NCI-H1092 treated with DMSO at 0.1 percent for 48 hours (cell line): ENCODE results near the gene SENP6.
"Not testable (repeated sequence)": the region's sequence is repeated elsewhere in the genome, so short reads cannot be mapped to it uniquely, and the experiment has no call there.

ENCODE experiments used
- DNase-seq: peaks from one replicate; lab custom pipeline; 2025; lab: John Stamatoyannopoulos, UW

Gene SENP6

GRCh38 chr6:75666592-75666991, 64.9 kb downstream of the SENP6 start:
- no peak for DNase-seq

GRCh38 chr6:75673884-75674283, 72.2 kb downstream of the SENP6 start:
- DNase-seq: no peak

- DNase-seq: no peak
Measured at GRCh38 chr6:75676377-75676776, 74.7 kb downstream of the SENP6 start.

- DNase-seq: not testable (repeated sequence)
Measured at GRCh38 chr6:75682548-75682947, 80.9 kb downstream of the SENP6 start.

- DNase-seq: not testable (repeated sequence)
Measured at GRCh38 chr6:75683005-75683404, 81.3 kb downstream of the SENP6 start.

GRCh38 chr6:75687535-75687934, 85.9 kb downstream of the SENP6 start:
- not testable (repeated sequence) for DNase-seq

GRCh38 chr6:75687937-75688336, 86.3 kb downstream of the SENP6 start:
- DNase-seq: not testable (repeated sequence)

- DNase-seq: no peak
Measured at GRCh38 chr6:75689576-75689975, 87.9 kb downstream of the SENP6 start.

GRCh38 chr6:75691012-75691411, 89.3 kb downstream of the SENP6 start:
- DNase-seq: no peak

GRCh38 chr6:75693534-75693933, 91.9 kb downstream of the SENP6 start:
- no peak for DNase-seq

GRCh38 chr6:75694406-75694805, 92.7 kb downstream of the SENP6 start:
- DNase-seq: no peak

GRCh38 chr6:75708334-75708733, 106.7 kb downstream of the SENP6 start:
- not testable (repeated sequence) for DNase-seq

- DNase-seq: no peak
Measured at GRCh38 chr6:75711173-75711572, 109.5 kb downstream of the SENP6 start.

- DNase-seq: no peak
Measured at GRCh38 chr6:75719133-75719532, 117.5 kb downstream of the SENP6 start.

- DNase-seq: no peak
Measured at GRCh38 chr6:75723382-75723781, 121.7 kb downstream of the SENP6 start.

GRCh38 chr6:75727206-75727605, 125.5 kb downstream of the SENP6 start:
- no peak for DNase-seq

- not testable (repeated sequence) for DNase-seq
Measured at GRCh38 chr6:75731029-75731428, 129.3 kb downstream of the SENP6 start.

GRCh38 chr6:75735491-75736186, 134.0 kb downstream of the SENP6 start:
- no peak for DNase-seq

- no peak for DNase-seq
Measured at GRCh38 chr6:75743971-75744370, 142.3 kb downstream of the SENP6 start.

- no peak for DNase-seq
Measured at GRCh38 chr6:75745404-75745803, 143.7 kb downstream of the SENP6 start.

GRCh38 chr6:75746221-75746620, 144.5 kb downstream of the SENP6 start:
- no peak for DNase-seq

GRCh38 chr6:75747152-75747992, 145.7 kb downstream of the SENP6 start:
- DNase-seq: no peak

GRCh38 chr6:75748003-75748742, 146.5 kb downstream of the SENP6 start:
- no peak for DNase-seq
